K562 (cell line): ENCODE measurements around the gene NTPCR. TPM values are rescaled to one million over a fixed set of nuclear protein-coding genes. Genes with fewer than 3 reads are reported as not detected.

Experiments used
- ATAC-seq: fragments of 200-7000 bp; cut with Tn5 transposase; 3 replicates; pipeline ENCODE4 v1.9.1; 2020; ENCODE audit warnings: moderate library complexity
- BruUV-seq: library from RNA; stranded (reverse); fragments of 400-500 nt; replicated peaks from 2 replicates; lab custom pipeline; 2021; lab: Mats Ljungman, UMichigan
- CTCF ChIA-PET: fragments of 300-600 bp; formaldehyde crosslinking; extraction: SDS; loops from one replicate; lab custom pipeline; 2021; ENCODE audit warnings: low intra/inter-chr PET ratio; lab: Yijun Ruan, JAX
- POLR2A ChIA-PET: fragments of 300-600, 350-650 bp; sonication (Branson Sonifier 250); formaldehyde crosslinking; extraction: SDS; loops from one replicate; lab custom pipeline; 2021; ENCODE audit warnings: antibody characterized with exemption, inconsistent platforms; lab: Yijun Ruan, JAX
- DNase-seq, 4 experiments: peaks; one replicate each; pipeline versions ENCODE4 v3.0.0 to v3.0.0-alpha.2; 2011 to 2018; ENCODE audit warnings: low spot score in 3 of 4, mixed read lengths in 3 of 4; ENCODE audit errors: extremely low read depth in 1 of 4
- FAIRE-seq: peaks from 2 replicates; lab custom pipeline; 2011; peaks lifted over from hg19 to GRCh38; lab: Jason Lieb, UNC
- H2AFZ ChIP-seq: 2 replicates; pipeline ENCODE4 v1.6.0; 2011; ENCODE audit warnings: low read depth, low read length, control low read depth, inconsistent platforms
- H3K27ac ChIP-seq: fragments of 200-600 bp; 3 replicates; pipeline ENCODE4 v1.8.0; 2011; ENCODE audit warnings: low read depth, mild to moderate bottlenecking, control low read depth, inconsistent platforms, low read length, moderate library complexity, mixed read lengths; ENCODE audit errors: extremely low read depth
- H3K27me3 ChIP-seq, 2 experiments: fragments of 300-600 bp in 1 of 2; 2 replicates in 1 of 2; 3 replicates in 1 of 2; pipeline versions ENCODE4 v1.6.0 to v1.8.0; 2011; ENCODE audit warnings: inconsistent platforms in 2 of 2, low read length in 2 of 2, mild to moderate bottlenecking in 1 of 2, mixed read lengths in 1 of 2, moderate library complexity in 1 of 2; ENCODE audit not compliant: control insufficient read depth in 2 of 2, insufficient read depth in 2 of 2
- H3K36me3 ChIP-seq: fragments of 300-600 bp; 3 replicates; pipeline ENCODE4 v1.8.0; 2011; ENCODE audit warnings: mild to moderate bottlenecking, low read length, inconsistent platforms; ENCODE audit not compliant: control insufficient read depth, insufficient read depth
- H3K4me1 ChIP-seq, 2 experiments: fragments of 200-600 bp in 1 of 2; replicated peaks in 1 of 2; 2 replicates in 1 of 2; 3 replicates in 1 of 2; pipeline versions ENCODE4 v1.5.1 to v1.8.0; 2011; ENCODE audit warnings: inconsistent platforms in 2 of 2, low read length in 2 of 2, mild to moderate bottlenecking in 1 of 2, mixed read lengths in 1 of 2, moderate library complexity in 1 of 2; ENCODE audit not compliant: control insufficient read depth in 2 of 2, insufficient read depth in 2 of 2
- H3K4me2 ChIP-seq: 2 replicates; pipeline ENCODE4 v1.6.1; 2011; ENCODE audit warnings: low read length, control low read depth, inconsistent platforms, mixed read lengths; ENCODE audit not compliant: insufficient read depth
- H3K4me3 ChIP-seq: fragments of 200-600 bp; sonication (generic), shearing (Covaris generic); 2 replicates; pipeline ENCODE4 v1.5.1; 2016; ENCODE audit warnings: control low read depth, inconsistent platforms
- H3K79me2 ChIP-seq: fragments of 200-600 bp; 3 replicates; pipeline ENCODE4 v1.8.0; 2011; ENCODE audit warnings: low read length, inconsistent platforms; ENCODE audit not compliant: control insufficient read depth, insufficient read depth
- H3K9ac ChIP-seq, 2 experiments: 2 replicates each; pipeline versions ENCODE4 v1.6.0 to v1.6.1; 2011; ENCODE audit warnings: low read depth in 2 of 2, low read length in 2 of 2, control low read depth in 1 of 2, inconsistent platforms in 1 of 2, mild to moderate bottlenecking in 1 of 2, mixed read lengths in 1 of 2; ENCODE audit not compliant: insufficient read depth in 1 of 2
- H3K9me1 ChIP-seq: one replicate; pipeline ENCODE4 v1.6.0; 2011; ENCODE audit warnings: inconsistent platforms, mild to moderate bottlenecking, low read length, moderate library complexity; ENCODE audit not compliant: control insufficient read depth, insufficient read depth
- H3K9me3 ChIP-seq: replicated peaks from 2 replicates; pipeline ENCODE4 v1.5.1; 2011; ENCODE audit warnings: low read depth, low read length, inconsistent platforms; ENCODE audit not compliant: control insufficient read depth, insufficient read depth
- H4K20me1 ChIP-seq: replicated peaks from 2 replicates; pipeline ENCODE4 v1.6.1; 2011; ENCODE audit warnings: low read length, inconsistent platforms, mixed read lengths; ENCODE audit not compliant: control insufficient read depth, insufficient read depth
- ATF7 ChIP-seq: fragments of 450-650 bp; IDR thresholded peaks from 2 replicates; pipeline ENCODE4 v1.7.1; 2014; ENCODE audit warnings: mild to moderate bottlenecking, moderate library complexity
- BCLAF1 ChIP-seq, 2 experiments: fragments of 450-650 bp in 1 of 2; IDR thresholded peaks; 2 replicates each; pipeline ENCODE4 v1.6.1; 2011 to 2017; ENCODE audit warnings: low read depth in 2 of 2, antibody characterized with exemption in 1 of 2, borderline replicate concordance in 1 of 2, low read length in 1 of 2, mild to moderate bottlenecking in 1 of 2, mixed read lengths in 1 of 2; ENCODE audit not compliant: control insufficient read depth in 1 of 2
- CEBPG ChIP-seq, 3 experiments: fragments of 200-800 bp in 1 of 3; sonication (Bioruptor generic) in 1 of 3; sonication (generic) in 1 of 3; formaldehyde crosslinking in 1 of 3; IDR thresholded peaks in 2 of 3; conservative IDR thresholded peaks in 1 of 3; 2 replicates each; pipeline versions ENCODE4 v1.6.1 to v1.8.0; 2016 to 2022; ENCODE audit warnings: missing compliant biosample characterization in 2 of 3, missing genetic modification characterization in 2 of 3, mild to moderate bottlenecking in 1 of 3, missing genetic modification reagents in 1 of 3
- KDM5B ChIP-seq: fragments of 200-600 bp; sonication (generic); IDR thresholded peaks from 2 replicates; pipeline ENCODE4 v1.6.1; 2012; ENCODE audit warnings: low read depth, mild to moderate bottlenecking, moderate library complexity, low read length, control low read depth, inconsistent platforms; ENCODE audit not compliant: insufficient replicate concordance
- KHSRP ChIP-seq: fragments of 450-650 bp; IDR thresholded peaks from 2 replicates; pipeline ENCODE4 v1.6.1; 2017
- NCOR1 ChIP-seq: fragments of 450-650 bp; IDR thresholded peaks from 2 replicates; pipeline ENCODE4 v1.6.1; 2016; ENCODE audit warnings: mild to moderate bottlenecking, moderate library complexity
- NEUROD1 ChIP-seq: fragments of 150-350 bp; IDR thresholded peaks from 2 replicates; pipeline ENCODE4 v1.6.1; 2014; ENCODE audit warnings: borderline replicate concordance, low read length, low read depth; ENCODE audit not compliant: partially characterized antibody
- ZBED1 ChIP-seq: IDR thresholded peaks from 2 replicates; pipeline ENCODE4 v1.6.1; 2014
- ZFP30 ChIP-seq: fragments of 250-450 bp; sonication (Bioruptor Pico); IDR thresholded peaks from 2 replicates; pipeline ENCODE4 v1.8.0; 2022; ENCODE audit warnings: moderate library complexity, mild to moderate bottlenecking, inconsistent platforms, borderline replicate concordance
- ZFPM2 ChIP-seq: fragments of 250-450 bp; sonication (Bioruptor Pico); IDR thresholded peaks from 2 replicates; pipeline ENCODE4 v1.5.1; 2022; ENCODE audit warnings: mild to moderate bottlenecking
- ZNF311 ChIP-seq: fragments of 250-450 bp; sonication (Bioruptor Pico); IDR thresholded peaks from 2 replicates; pipeline ENCODE4 v1.4.0; 2020; ENCODE audit warnings: mild to moderate bottlenecking, moderate library complexity
- ZNF584 ChIP-seq: fragments of 200-800 bp; sonication (Bioruptor generic); IDR thresholded peaks from 2 replicates; pipeline ENCODE4 v1.6.1; 2016; ENCODE audit warnings: low read depth, mild to moderate bottlenecking, missing genetic modification characterization, missing compliant biosample characterization
- WGBS: fragments of 100-300 bp; shearing (Covaris generic); methylation state at CpG from one replicate; pipeline ENCODE4 v1.1.6; 2016; ENCODE audit warnings: low coverage, mixed read lengths; ENCODE audit not compliant: insufficient coverage; ENCODE audit errors: missing lambda C conversion rate; 5-methylcytosine and 5-hydroxymethylcytosine counted together
- in situ Hi-C: fragments of 300-500 bp; cut with MboI; formaldehyde crosslinking; loops from 4 replicates; pipeline ENCODE4 v1.15.0; 2018; ENCODE audit warnings: inconsistent platforms, mixed read lengths
- intact Hi-C: fragments of 100-400 bp; cut with micrococcal nuclease; formaldehyde crosslinking; loops from 2 replicates; pipeline ENCODE4 v1.14.2; 2022
- polyA plus RNA-seq, 8 experiments: library from polyadenylated mRNA; depleted of rRNA in 4 of 8; stranded (reverse) in 5 of 8; unstranded in 3 of 8; fragments of >200 nt; fragmentation: Nextera tagmentation in 2 of 8; fragmentation: Illumina TruSeq in 1 of 8; extraction: Ambion mirVana in 2 of 8; extraction: Trizol in 1 of 8; gene quantifications; 2 replicates each; pipeline versions ENCODE4 v1.2.1 to v1.2.3, GENCODE V29; 2011 to 2014; ENCODE audit warnings: inconsistent platforms in 1 of 8, missing spikeins in 1 of 8
- total RNA-seq, 7 experiments: library from RNA; depleted of rRNA in 6 of 7; stranded (reverse); fragments of >200 nt in 6 of 7; fragmentation: Illumina TruSeq in 2 of 7; extraction: Trizol in 2 of 7; gene quantifications; 2 replicates each; pipeline versions ENCODE4 v1.2.1 to v1.2.3, GENCODE V29; 2011 to 2021; ENCODE audit warnings: low replicate concordance in 1 of 7

The NTPCR gene
- total and polyA plus RNA-seq, 9 of the 15 experiments (the other 6 are each of a cell fraction or from before 2014, with no cell fraction given), result 19.3 to 105 (median 48.8) TPM

- TF ChIP-seq KDM5B (no peak), NEUROD1 (no peak), KHSRP (no peak), ZNF584 (no peak), BCLAF1 (IDR thresholded peaks at IDR 0.05; ENCODE audit: borderline replicate concordance in 1 of 2, control insufficient read depth in 1 of 2, low read depth in 2 of 2, low read length in 1 of 2) (no peak)
Measured at GRCh38 chr1:232998138-232998537, 47.7 kb downstream of the NTPCR start (continued).

- Histone ChIP-seq H3K4me2 (no peak overlapping the region), H3K36me3 (no peaks in the 10 kb centered on the region), H3K27me3 (peaks cover 12 to 40% of the 10 kb centered on the region in 2 experiments; a peak in 4 of 5 replicates), H3K9me1 (no peaks in the 10 kb centered on the region), H3K9ac (no peak overlapping the region), H3K4me1 (no peaks in the 10 kb centered on the region; a peak in 1 of 5 replicates), H2AFZ (no peak overlapping the region), H3K27ac (no peak overlapping the region), H3K9me3 (no peaks in the 10 kb centered on the region), H3K4me3 (no peak overlapping the region), H4K20me1 (no peaks in the 10 kb centered on the region), H3K79me2 (no peaks in the 10 kb centered on the region)
- DNase-seq (no peak), ATAC-seq (no peak), FAIRE-seq (no peak)
- in situ Hi-C loops (no loop called here), intact Hi-C loops (no loop called here)
- 2% methylated on average over 3 of the region's 3 CpGs for WGBS
- no TSS peak for BruUV-seq
- ChIA-PET CTCF (no interaction called here), POLR2A (no interaction called here)
- TF ChIP-seq ZFPM2, result no peak
- TF ChIP-seq ZNF311 (CRISPR knock-in tag), result no peak
- no peak for TF ChIP-seq CEBPG (CRISPR knock-in tag; IDR thresholded peaks at IDR 0.05)
- no peak for TF ChIP-seq CEBPG (tag; conservative IDR thresholded peaks at IDR 0.05 in 1 of 2, IDR thresholded peaks at IDR 0.05 in 1 of 2)
- TF ChIP-seq ZFP30 (CRISPR knock-in tag), result no peak
- TF ChIP-seq NCOR1, result no peak
- no peak for TF ChIP-seq ZBED1
- no peak for TF ChIP-seq ATF7
Measured at GRCh38 chr1:232998646-232999045, 48.2 kb downstream of the NTPCR start.
